HepG2 (cell line): ENCODE results near the gene NOXO1. TPM values are rescaled to one million over a fixed set of nuclear protein-coding genes. Genes with fewer than 3 reads are reported as not detected.

ENCODE experiments used
- ARNTL ChIP-seq: sonication (generic); formaldehyde crosslinking; IDR thresholded peaks from 2 replicates; pipeline ENCODE4 v1.4.0; 2020; ENCODE audit warnings: mild to moderate bottlenecking, missing genetic modification reagents
- BHLHE40 ChIP-seq: IDR thresholded peaks from 2 replicates; pipeline ENCODE4 v1.6.1; 2011; ENCODE audit warnings: low read length, improper control_type of control experiment
- BORCS8-MEF2B ChIP-seq: sonication (generic); formaldehyde crosslinking; IDR thresholded peaks from 2 replicates; pipeline ENCODE4 v1.8.0; 2022; ENCODE audit warnings: mild to moderate bottlenecking, missing genetic modification reagents
- IKZF4 ChIP-seq: sonication (generic); formaldehyde crosslinking; IDR thresholded peaks from 2 replicates; pipeline ENCODE4 v1.5.1; 2020; ENCODE audit warnings: borderline replicate concordance, mild to moderate bottlenecking, low read depth, missing genetic modification reagents; ENCODE audit errors: not compliant biosample characterization
- KLF16 ChIP-seq, 2 experiments: sonication (generic) in 1 of 2; formaldehyde crosslinking in 1 of 2; IDR thresholded peaks; 2 replicates each; pipeline versions ENCODE4 v1.6.1 to v1.8.0; 2016 to 2023; ENCODE audit warnings: missing genetic modification reagents in 2 of 2, missing compliant biosample characterization in 1 of 2
- KMT2B ChIP-seq: IDR thresholded peaks from 2 replicates; pipeline ENCODE4 v1.6.1; 2016; ENCODE audit warnings: missing genetic modification reagents, missing compliant biosample characterization
- MED1 ChIP-seq: sonication (generic); formaldehyde crosslinking; IDR thresholded peaks from 2 replicates; pipeline ENCODE4 v1.4.0; 2020; ENCODE audit warnings: missing genetic modification reagents
- NR2C2 ChIP-seq: sonication (generic); formaldehyde crosslinking; IDR thresholded peaks from 2 replicates; pipeline ENCODE4 v1.4.0; 2020; ENCODE audit warnings: missing genetic modification reagents, mild to moderate bottlenecking, moderate library complexity, borderline replicate concordance
- NR2F6 ChIP-seq, 2 experiments: IDR thresholded peaks; 2 replicates each; pipeline ENCODE4 v1.6.1; 2016; ENCODE audit warnings: antibody characterized with exemption in 1 of 2, mild to moderate bottlenecking in 1 of 2
- RFX5 ChIP-seq: IDR thresholded peaks from 2 replicates; pipeline ENCODE4 v1.6.1; 2011; ENCODE audit warnings: low read depth, low read length, improper control_type of control experiment
- SMAD1 ChIP-seq: sonication (generic); formaldehyde crosslinking; IDR thresholded peaks from 2 replicates; pipeline ENCODE4 v1.4.0; 2020; ENCODE audit warnings: missing genetic modification reagents, low read depth, mild to moderate bottlenecking, borderline replicate concordance
- SRSF9 ChIP-seq: fragments of 200-400 bp; formaldehyde crosslinking; IDR thresholded peaks from 2 replicates; pipeline ENCODE4 v1.6.1; 2018; ENCODE audit warnings: borderline replicate concordance, mild to moderate bottlenecking, low read depth, low read length; ENCODE audit not compliant: insufficient read depth, poor library complexity, severe bottlenecking
- TCF7 ChIP-seq: sonication (generic); IDR thresholded peaks from 2 replicates; pipeline ENCODE4 v1.6.1; 2016; ENCODE audit warnings: antibody characterized with exemption, low read depth
- TGIF2 ChIP-seq: IDR thresholded peaks from 2 replicates; pipeline ENCODE4 v1.6.1; 2016; ENCODE audit warnings: control low read depth, missing compliant biosample characterization
- THAP11 ChIP-seq: IDR thresholded peaks from 2 replicates; pipeline ENCODE4 v1.6.1; 2016; ENCODE audit warnings: missing biosample characterization, missing genetic modification reagents
- ZBTB39 ChIP-seq: sonication (generic); formaldehyde crosslinking; IDR thresholded peaks from 2 replicates; pipeline ENCODE4 v1.5.0; 2020; ENCODE audit warnings: missing genetic modification reagents
- ZNF124 ChIP-seq: sonication (generic); formaldehyde crosslinking; IDR thresholded peaks from 2 replicates; pipeline ENCODE4 v1.4.0; 2020; ENCODE audit warnings: missing genetic modification reagents
- ZNF207 ChIP-seq: fragments of 450-650 bp; IDR thresholded peaks from 2 replicates; pipeline ENCODE4 v1.6.1; 2016; ENCODE audit warnings: antibody characterized with exemption, borderline replicate concordance
- ZNF44 ChIP-seq: sonication (generic); formaldehyde crosslinking; IDR thresholded peaks from 2 replicates; pipeline ENCODE4 v1.5.1; 2020; ENCODE audit warnings: mild to moderate bottlenecking, missing genetic modification reagents
- ZNF512B ChIP-seq: sonication (generic); formaldehyde crosslinking; IDR thresholded peaks from 2 replicates; pipeline ENCODE4 v1.5.1; 2020; ENCODE audit warnings: missing genetic modification reagents, mild to moderate bottlenecking, borderline replicate concordance
- ZNF775 ChIP-seq: sonication (generic); formaldehyde crosslinking; IDR thresholded peaks from 2 replicates; pipeline ENCODE4 v1.4.0; 2020; ENCODE audit warnings: missing genetic modification reagents, mild to moderate bottlenecking, moderate library complexity, borderline replicate concordance
- polyA plus RNA-seq, 8 experiments: library from polyadenylated mRNA; depleted of rRNA in 3 of 8; stranded (reverse) in 7 of 8; unstranded in 1 of 8; fragments of >200 nt; fragmentation: Illumina TruSeq in 4 of 8; extraction: Trizol in 4 of 8; gene quantifications; 2 replicates each; pipeline versions ENCODE4 v1.2.1 to v1.2.3, GENCODE V29; 2011 to 2016; ENCODE audit warnings: low read depth in 4 of 8, missing spikeins in 1 of 8, mixed read lengths in 1 of 8; ENCODE audit not compliant: insufficient read depth in 1 of 8
- total RNA-seq, 5 experiments: library from RNA; depleted of rRNA; stranded (reverse); fragments of >200 nt; fragmentation: Illumina TruSeq; extraction: Trizol; gene quantifications; 2 replicates each; pipeline ENCODE4 v1.2.3, GENCODE V29; 2016; ENCODE audit warnings: low read depth in 1 of 5
- TF ChIP-seq, protein P1 (sequence below): conservative IDR thresholded peaks from 2 replicates; pipeline ENCODE4 v1.6.1; 2018; ENCODE audit warnings: missing genetic modification reagents
- TF ChIP-seq, protein P2 (sequence below): sonication (generic); formaldehyde crosslinking; IDR thresholded peaks from 2 replicates; pipeline ENCODE4 v1.8.1; 2022; ENCODE audit warnings: mild to moderate bottlenecking, missing genetic modification reagents

The NOXO1 gene
- total and polyA plus RNA-seq, 2 of the 13 experiments (the other 11 are each of a cell fraction or from before 2014, with no cell fraction given) = 0.69 to 1.4 TPM

GRCh38 chr16:1971796-1972489 is 9.3 kb downstream of the NOXO1 start, which contains the start of gene TBL3 (continued):
- 0 out of 2 replicates have a peak, but pooled peaks have one; percentile 54 for TF ChIP-seq ZNF775 (CRISPR knock-in tag)
- TF ChIP-seq KMT2B (CRISPR knock-in tag) = peak; percentile 92
- peak; percentile 89 for TF ChIP-seq ZNF44 (CRISPR knock-in tag)
- TF ChIP-seq SRSF9 = no peak
- peak; percentile 73; the same call in 1 of the 2 replicates for TF ChIP-seq ZBTB39 (CRISPR knock-in tag)
- TF ChIP-seq NR2C2 (CRISPR knock-in tag) = peak; percentile 95
- no peak for TF ChIP-seq ZNF207
- TF ChIP-seq IKZF4 (CRISPR knock-in tag) = peak; percentile 61
- TF ChIP-seq KLF16 (CRISPR knock-in tag; IDR thresholded peaks at IDR 0.05) = peak in 1 of 2 experiments; percentile 91; a peak in 2 of 4 replicates
- peak; percentile 98 for TF ChIP-seq THAP11 (CRISPR knock-in tag)
- TF ChIP-seq, protein P1, sequence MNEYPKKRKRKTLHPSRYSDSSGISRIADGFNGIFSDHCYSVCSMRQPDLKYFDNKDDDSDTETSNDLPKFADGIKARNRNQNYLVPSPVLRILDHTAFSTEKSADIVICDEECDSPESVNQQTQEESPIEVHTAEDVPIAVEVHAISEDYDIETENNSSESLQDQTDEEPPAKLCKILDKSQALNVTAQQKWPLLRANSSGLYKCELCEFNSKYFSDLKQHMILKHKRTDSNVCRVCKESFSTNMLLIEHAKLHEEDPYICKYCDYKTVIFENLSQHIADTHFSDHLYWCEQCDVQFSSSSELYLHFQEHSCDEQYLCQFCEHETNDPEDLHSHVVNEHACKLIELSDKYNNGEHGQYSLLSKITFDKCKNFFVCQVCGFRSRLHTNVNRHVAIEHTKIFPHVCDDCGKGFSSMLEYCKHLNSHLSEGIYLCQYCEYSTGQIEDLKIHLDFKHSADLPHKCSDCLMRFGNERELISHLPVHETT (CRISPR knock-in tag) = peak; percentile 95
- TF ChIP-seq ZNF512B (CRISPR knock-in tag) = no peak
- TF ChIP-seq, protein P2, sequence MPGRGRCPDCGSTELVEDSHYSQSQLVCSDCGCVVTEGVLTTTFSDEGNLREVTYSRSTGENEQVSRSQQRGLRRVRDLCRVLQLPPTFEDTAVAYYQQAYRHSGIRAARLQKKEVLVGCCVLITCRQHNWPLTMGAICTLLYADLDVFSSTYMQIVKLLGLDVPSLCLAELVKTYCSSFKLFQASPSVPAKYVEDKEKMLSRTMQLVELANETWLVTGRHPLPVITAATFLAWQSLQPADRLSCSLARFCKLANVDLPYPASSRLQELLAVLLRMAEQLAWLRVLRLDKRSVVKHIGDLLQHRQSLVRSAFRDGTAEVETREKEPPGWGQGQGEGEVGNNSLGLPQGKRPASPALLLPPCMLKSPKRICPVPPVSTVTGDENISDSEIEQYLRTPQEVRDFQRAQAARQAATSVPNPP (CRISPR knock-in tag) = no peak
- TF ChIP-seq ARNTL (CRISPR knock-in tag) = peak; percentile 84
- TF ChIP-seq TCF7 = no peak
- TF ChIP-seq BORCS8-MEF2B (CRISPR knock-in tag) = peak; percentile 40; the same call in 1 of the 2 replicates
- TF ChIP-seq TGIF2 (CRISPR knock-in tag) = peak; percentile 95
- TF ChIP-seq SMAD1 (CRISPR knock-in tag) = peak; percentile 91; the same call in 1 of the 2 replicates
- TF ChIP-seq MED1 (CRISPR knock-in tag) = peak; percentile 79
- no peak for TF ChIP-seq NR2F6 (IDR thresholded peaks at IDR 0.05)
- TF ChIP-seq NR2F6 (CRISPR knock-in tag; IDR thresholded peaks at IDR 0.05) = peak; percentile 83
- TF ChIP-seq ZNF124 (CRISPR knock-in tag) = no peak; the same call in 1 of the 2 replicates
- TF ChIP-seq RFX5 = peak; percentile 64
- TF ChIP-seq BHLHE40 = peak; percentile 43; the same call in 1 of the 2 replicates
